Natural killer cell (primary cell): ENCODE measurements around the gene PLEKHF1. TPM values are rescaled to one million over a fixed set of nuclear protein-coding genes. Genes with fewer than 3 reads are reported as not detected.
A peak's percentile ranks its signal among the peaks of the same experiment; 100 is the strongest.

Source experiments
- ATAC-seq, 3 donors: fragments of 150-1000 bp in 2 of 3; fragments of 200-7000 bp in 1 of 3; cut with Tn5 transposase; 1 replicate in 1 of 3; 2 replicates in 2 of 3; pipeline ENCODE4 v1.10.0; 2021; ENCODE audit warnings: mild to moderate bottlenecking in 2 of 3, moderate library complexity in 2 of 3
- DNase-seq, 2 donors: peaks; one replicate each; pipeline versions ENCODE4 v3.0.0 to v3.0.0-alpha.2; 2013 to 2021; ENCODE audit warnings: mixed read lengths in 1 of 2
- H3K27ac ChIP-seq: one replicate; pipeline ENCODE4 v1.5.1; 2013; ENCODE audit warnings: mild to moderate bottlenecking, low read length
- H3K27me3 ChIP-seq: one replicate; pipeline ENCODE4 v1.6.1; 2013; ENCODE audit warnings: low read length; ENCODE audit not compliant: control insufficient read depth, insufficient read depth
- H3K36me3 ChIP-seq: one replicate; pipeline ENCODE4 v1.6.1; 2013; ENCODE audit warnings: low read length; ENCODE audit not compliant: control insufficient read depth, insufficient read depth
- H3K4me1 ChIP-seq: one replicate; pipeline ENCODE4 v1.6.1; 2013; ENCODE audit warnings: low read length; ENCODE audit not compliant: control insufficient read depth, insufficient read depth
- H3K4me3 ChIP-seq: one replicate; pipeline ENCODE4 v1.5.1; 2013; ENCODE audit warnings: low read length
- H3K9me3 ChIP-seq: one replicate; pipeline ENCODE4 v1.6.1; 2013; ENCODE audit warnings: low read length; ENCODE audit not compliant: control insufficient read depth, insufficient read depth
- H3K27ac Mint-ChIP-seq, 2 donors: one replicate each; pipeline ENCODE4 v1.8.0; 2022; ENCODE audit warnings: mild to moderate bottlenecking in 2 of 2, mixed read lengths in 2 of 2, moderate library complexity in 1 of 2
- H3K27me3 Mint-ChIP-seq, 2 donors: one replicate each; pipeline ENCODE4 v1.8.0; 2022; ENCODE audit warnings: low read depth in 2 of 2, mixed read lengths in 2 of 2
- H3K36me3 Mint-ChIP-seq: one replicate; pipeline ENCODE4 v1.8.0; 2022; ENCODE audit warnings: mixed read lengths
- H3K4me1 Mint-ChIP-seq, 2 donors: one replicate each; pipeline ENCODE4 v1.8.0; 2022; ENCODE audit warnings: mixed read lengths in 2 of 2
- H3K4me3 Mint-ChIP-seq: one replicate; pipeline ENCODE4 v1.8.0; 2022; ENCODE audit warnings: mild to moderate bottlenecking, moderate library complexity, mixed read lengths
- H3K9me3 Mint-ChIP-seq, 2 donors: one replicate each; pipeline ENCODE4 v1.8.0; 2022; ENCODE audit warnings: mixed read lengths in 2 of 2
- CTCF ChIP-seq: fragments of 200-600 bp; IDR thresholded peaks from one replicate; pipeline ENCODE4 v1.8.0; 2022; ENCODE audit warnings: antibody characterized with exemption
- WGBS: methylation state at CpG from one replicate; pipeline ENCODE4 v1.1.7; 2013; ENCODE audit warnings: missing lambda C conversion rate; ENCODE audit not compliant: insufficient coverage; 5-methylcytosine and 5-hydroxymethylcytosine counted together
- intact Hi-C: fragments of 100-400 bp; cut with micrococcal nuclease; formaldehyde crosslinking; loops from one replicate; pipeline ENCODE4 v1.14.2; 2022
- total RNA-seq, 4 donors: library from RNA; stranded (reverse); fragments of 120-200 nt in 1 of 4; gene quantifications; one replicate each; pipeline versions ENCODE4 v1.2.3 to v1.2.4, GENCODE V29; 2013 to 2022

Gene PLEKHF1
- total RNA-seq, 3 donors from 2014 or later (not counting 1 experiment from before 2014, with no cell fraction given): 53.0 to 81.8 (median 53.8) TPM

DNA sequence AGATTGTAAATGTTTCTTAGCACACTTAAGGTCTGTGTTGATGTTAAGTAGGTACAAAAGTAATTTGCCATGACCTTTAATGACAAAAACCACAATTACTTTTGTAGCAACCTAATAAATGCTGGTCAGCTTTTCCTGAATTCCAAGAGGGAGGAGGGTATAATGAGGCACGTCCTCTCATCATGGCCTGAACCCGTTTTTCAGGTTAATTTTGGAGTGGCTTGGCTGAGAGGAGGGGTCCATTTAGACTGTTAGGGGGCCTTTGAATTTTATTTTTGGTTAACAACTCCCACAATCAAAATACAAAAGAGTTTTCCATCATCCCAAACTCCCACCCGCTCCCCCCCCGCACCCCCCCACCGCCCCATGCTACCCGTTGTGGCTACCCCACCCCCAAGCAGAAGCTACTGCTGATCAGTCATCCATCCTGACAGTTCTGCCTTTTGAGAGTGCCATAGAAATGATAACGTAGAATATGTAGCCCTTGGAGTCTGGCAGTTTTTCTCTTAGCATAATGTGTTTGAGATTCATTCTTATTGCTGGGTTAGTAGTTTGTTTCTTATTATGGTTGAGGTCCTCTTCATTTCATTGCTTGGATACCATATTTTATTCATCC is 14.4 kb upstream of the PLEKHF1 start:
- WGBS: 89% methylated on average over 3 of the region's 7 CpGs
- H3K4me3 ChIP-seq: no peak overlapping the region
- H3K27me3 Mint-ChIP-seq: no peaks in the 10 kb centered on the region
- peak overlapping the region; percentile 77 to 84 for H3K27ac Mint-ChIP-seq
- no peaks in the 10 kb centered on the region for H3K36me3 Mint-ChIP-seq
- H3K36me3 ChIP-seq: no peaks in the 10 kb centered on the region
- TF ChIP-seq CTCF: no peak
- H3K27me3 ChIP-seq: no peaks in the 10 kb centered on the region
- no peaks in the 10 kb centered on the region for H3K9me3 ChIP-seq
- DNase-seq (no peak), ATAC-seq (no peak)
- intact Hi-C loops: no loop called here
- peaks cover 18% of the 10 kb centered on the region for H3K4me1 ChIP-seq
- H3K4me1 Mint-ChIP-seq: peaks cover 38 to 48% of the 10 kb centered on the region in 2 donors
- H3K9me3 Mint-ChIP-seq: no peaks in the 10 kb centered on the region
- H3K4me3 Mint-ChIP-seq: peak overlapping the region; percentile 73
- H3K27ac ChIP-seq: no peak overlapping the region

DNA sequence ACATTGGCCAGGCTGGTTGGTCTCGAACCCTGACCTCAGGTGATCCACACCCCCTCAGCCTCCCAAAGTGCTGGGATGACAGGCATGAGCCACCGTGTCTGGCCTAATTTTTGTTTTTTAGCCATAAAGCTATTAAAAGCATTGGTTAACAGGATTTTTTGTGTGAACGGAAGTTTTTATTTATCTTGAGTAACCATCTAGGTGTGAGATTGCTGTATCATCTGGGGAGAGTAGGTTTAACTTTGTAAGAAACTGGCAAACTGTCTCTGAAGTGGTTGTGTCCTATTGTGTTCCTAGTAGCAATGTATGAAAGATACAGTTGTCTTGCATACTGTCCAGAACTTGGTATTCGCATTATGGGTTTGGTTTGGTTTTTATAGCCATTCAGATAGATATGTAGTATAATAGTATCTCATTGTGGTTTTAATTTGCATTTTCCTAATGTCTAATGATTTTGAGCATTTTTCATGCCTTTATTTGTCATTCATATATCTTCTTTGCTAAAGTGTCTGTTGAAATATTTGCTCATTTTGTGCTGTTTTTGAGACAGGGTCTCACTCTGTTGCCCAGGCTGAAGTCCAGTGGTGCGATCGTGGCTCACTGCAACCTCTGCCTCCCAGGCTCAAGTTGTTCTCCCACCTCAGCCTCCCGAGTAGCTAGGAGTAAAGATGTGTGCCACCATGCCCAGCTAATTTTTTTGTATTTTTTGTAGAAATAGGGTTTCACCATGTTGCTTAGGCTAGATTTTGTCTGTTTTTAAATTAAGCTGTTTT is 13.5 kb upstream of the PLEKHF1 start:
- H3K4me1 ChIP-seq: peaks cover 15% of the 10 kb centered on the region
- DNase-seq: no peak
- H3K9me3 ChIP-seq: no peaks in the 10 kb centered on the region
- peak; percentile 62 to 88 (median 84) for ATAC-seq
- Mint-ChIP-seq H3K27ac (peak overlapping the region; percentile 77 to 84), H3K9me3 (no peaks in the 10 kb centered on the region), H3K36me3 (no peaks in the 10 kb centered on the region), H3K4me3 (peak overlapping the region; percentile 73), H3K4me1 (peaks cover 32 to 43% of the 10 kb centered on the region in 2 donors), H3K27me3 (no peaks in the 10 kb centered on the region)
- 67% methylated on average over 6 of the region's 7 CpGs for WGBS
- H3K27ac ChIP-seq: no peak overlapping the region
- H3K4me3 ChIP-seq: no peak overlapping the region
- no peak for TF ChIP-seq CTCF
- H3K36me3 ChIP-seq: no peaks in the 10 kb centered on the region
- intact Hi-C loops: loop anchor here (2.0 kb wide), 1 partner anchor 19 kb away; no protein-coding TSS in a partner anchor
- no peaks in the 10 kb centered on the region for H3K27me3 ChIP-seq

GRCh38 chr19:29653398-29653797 is 11.9 kb upstream of the PLEKHF1 start:
- Mint-ChIP-seq H3K27ac (peak overlapping the region in 1 of 2 donors; percentile 34), H3K9me3 (no peaks in the 10 kb centered on the region), H3K4me3 (no peak overlapping the region), H3K4me1 (peaks cover 32 to 43% of the 10 kb centered on the region in 2 donors), H3K36me3 (no peaks in the 10 kb centered on the region), H3K27me3 (no peaks in the 10 kb centered on the region)
- H3K27ac ChIP-seq: no peak overlapping the region
- H3K4me3 ChIP-seq: no peak overlapping the region
- H3K27me3 ChIP-seq: no peaks in the 10 kb centered on the region
- no peak for TF ChIP-seq CTCF
- H3K4me1 ChIP-seq: peaks cover 15% of the 10 kb centered on the region
- H3K9me3 ChIP-seq: no peaks in the 10 kb centered on the region
- intact Hi-C loops: loop anchor here (2.0 kb wide), 1 partner anchor 17 kb away; no protein-coding TSS in a partner anchor
- ATAC-seq (no peak), DNase-seq (no peak)
- 91% methylated on average over 3 of the region's 5 CpGs for WGBS
- no peaks in the 10 kb centered on the region for H3K36me3 ChIP-seq
